NCI-H748 (cell line): ENCODE results near the gene GPD2.

Experiments
- DNase-seq: peaks from one replicate; lab custom pipeline; 2025; ENCODE audit not compliant: unreplicated experiment; lab: John Stamatoyannopoulos, UW

Gene GPD2

DNA sequence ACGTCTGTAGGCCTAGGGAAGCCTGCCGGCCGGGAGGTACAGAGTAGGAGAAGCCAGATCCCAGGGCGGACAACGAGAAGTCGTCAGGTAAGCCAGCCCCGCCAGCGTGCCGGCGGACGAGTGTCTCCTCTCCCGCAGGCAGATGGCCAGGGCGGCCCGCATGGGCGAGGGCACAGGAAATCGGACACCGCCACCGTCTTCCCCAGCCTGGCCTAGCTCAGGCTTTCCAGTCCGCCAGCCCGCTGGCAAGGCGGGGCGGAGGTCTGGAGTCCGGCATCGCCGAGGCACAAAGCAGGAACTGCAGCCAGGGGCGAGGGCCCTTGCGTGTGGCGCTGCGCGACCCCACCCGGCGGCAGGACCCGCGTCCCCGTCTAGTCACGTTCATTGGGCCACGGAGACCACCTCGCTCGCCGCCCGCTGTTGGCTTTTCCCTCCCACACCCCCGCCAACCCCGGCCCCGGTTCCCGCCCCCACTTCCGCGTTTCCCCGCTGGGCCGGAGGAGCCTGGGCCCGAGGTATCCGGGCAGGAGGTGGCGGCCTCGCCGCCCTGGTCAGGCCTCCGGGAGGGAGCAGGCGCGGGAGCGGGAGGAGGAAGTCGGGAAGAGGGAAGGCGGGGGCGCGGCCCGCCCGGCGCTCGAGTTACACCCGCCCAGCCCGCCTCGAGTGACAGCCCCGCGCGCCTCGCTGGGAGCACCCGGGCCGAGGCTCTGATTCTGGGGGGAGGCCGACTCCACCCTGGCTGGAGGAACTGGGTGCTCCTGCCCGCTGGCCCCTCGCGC, at the start of gene GPD2:
TSS of gene GPD2 (plus strand) at position 662 of the 779 bp plus-strand sequence. CDS start 39,727 bp downstream, outside the sequence.
- peak; percentile 92 for DNase-seq

DNA sequence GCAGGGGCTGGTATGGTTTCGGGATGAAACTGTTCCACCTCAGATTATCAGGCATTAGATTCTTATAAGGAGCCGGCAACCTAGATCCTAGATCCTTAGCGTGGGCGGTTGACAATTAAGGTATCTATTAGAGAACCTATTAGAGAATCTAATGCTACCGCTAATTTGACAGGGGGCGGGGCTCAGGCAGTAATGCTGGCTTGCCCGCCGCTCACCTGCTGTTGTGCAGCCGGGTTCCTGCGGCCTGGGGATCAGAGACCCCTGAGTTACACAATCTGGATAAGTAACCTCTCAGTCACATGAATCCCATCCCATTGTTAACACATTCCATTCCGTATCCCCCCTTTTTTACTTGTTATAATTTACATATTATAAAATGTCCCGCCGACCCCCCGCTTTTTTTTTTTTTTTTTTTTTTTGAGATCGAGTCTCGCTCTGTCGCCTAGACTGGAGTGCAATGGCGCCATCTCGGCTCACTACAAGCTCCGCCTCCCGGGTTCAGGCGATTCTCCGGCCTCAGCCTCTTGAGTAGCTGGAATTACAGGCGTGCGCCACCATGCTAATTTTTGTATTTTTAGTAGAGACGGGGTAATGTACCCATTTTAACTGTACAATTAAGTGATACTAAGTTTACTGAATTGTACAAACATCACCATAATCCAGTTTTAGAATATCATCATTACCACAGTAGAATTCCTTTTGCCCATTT, 42.0 kb upstream of the GPD2 start:
- DNase-seq: no peak

DNA sequence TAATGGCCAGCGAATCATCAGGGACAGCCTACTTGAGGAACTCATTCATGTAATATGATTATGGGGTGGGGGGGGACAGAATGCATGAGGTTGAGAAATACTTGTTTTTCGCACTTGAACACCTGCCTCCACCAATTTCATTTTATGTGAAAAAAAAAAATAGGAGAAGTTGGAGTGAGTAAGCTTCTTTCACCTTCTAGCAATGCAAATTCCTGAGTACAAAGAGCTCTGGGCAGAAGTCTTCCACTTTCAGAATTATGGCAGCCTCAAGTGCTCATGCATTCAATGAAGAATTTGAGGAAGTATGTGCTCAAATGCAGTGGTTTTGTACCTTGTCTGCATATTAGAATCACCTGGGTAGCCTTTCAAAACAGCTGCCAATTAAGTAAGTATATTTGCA, 40.1 kb upstream of the GPD2 start:
- no peak for DNase-seq

DNA sequence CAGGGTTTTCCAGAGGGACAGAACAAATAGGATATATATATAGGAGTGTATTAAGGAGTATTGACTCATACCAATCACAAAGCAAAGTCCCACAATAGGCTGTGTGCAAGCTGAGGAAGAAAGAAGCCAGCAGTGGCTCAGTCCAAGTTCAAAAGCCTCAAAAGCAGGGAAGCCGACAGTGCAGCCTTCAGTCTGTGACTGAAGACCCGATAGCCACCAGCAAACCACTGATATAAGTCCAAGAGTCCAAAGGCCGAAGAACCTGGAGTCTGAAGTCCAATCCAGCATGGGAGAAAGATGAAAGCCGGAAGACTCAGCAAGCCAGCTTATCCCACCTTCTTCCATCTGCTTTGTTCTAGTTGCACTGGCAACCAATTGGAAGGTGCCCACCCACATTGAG, 39.0 kb upstream of the GPD2 start:
- DNase-seq: no peak

DNA sequence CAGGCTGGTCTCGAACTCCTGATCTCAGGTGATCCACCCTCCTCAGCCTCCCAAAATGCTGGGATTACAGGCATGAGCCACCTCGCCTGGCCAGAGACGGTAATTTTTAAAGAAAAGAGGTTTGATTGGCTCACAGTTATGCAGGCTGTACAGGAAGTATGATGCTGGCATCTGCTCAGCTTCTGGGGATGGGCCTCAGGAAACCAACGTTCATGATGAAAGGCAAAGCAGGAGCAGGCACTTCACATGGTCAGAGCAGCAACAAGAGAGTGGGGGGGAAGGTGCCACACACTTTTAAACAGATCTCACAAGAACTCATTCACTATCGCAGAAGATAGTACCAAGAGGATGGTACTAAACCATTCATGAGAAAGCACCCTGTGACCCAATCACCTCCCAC, 38.0 kb upstream of the GPD2 start:
- no peak for DNase-seq

DNA sequence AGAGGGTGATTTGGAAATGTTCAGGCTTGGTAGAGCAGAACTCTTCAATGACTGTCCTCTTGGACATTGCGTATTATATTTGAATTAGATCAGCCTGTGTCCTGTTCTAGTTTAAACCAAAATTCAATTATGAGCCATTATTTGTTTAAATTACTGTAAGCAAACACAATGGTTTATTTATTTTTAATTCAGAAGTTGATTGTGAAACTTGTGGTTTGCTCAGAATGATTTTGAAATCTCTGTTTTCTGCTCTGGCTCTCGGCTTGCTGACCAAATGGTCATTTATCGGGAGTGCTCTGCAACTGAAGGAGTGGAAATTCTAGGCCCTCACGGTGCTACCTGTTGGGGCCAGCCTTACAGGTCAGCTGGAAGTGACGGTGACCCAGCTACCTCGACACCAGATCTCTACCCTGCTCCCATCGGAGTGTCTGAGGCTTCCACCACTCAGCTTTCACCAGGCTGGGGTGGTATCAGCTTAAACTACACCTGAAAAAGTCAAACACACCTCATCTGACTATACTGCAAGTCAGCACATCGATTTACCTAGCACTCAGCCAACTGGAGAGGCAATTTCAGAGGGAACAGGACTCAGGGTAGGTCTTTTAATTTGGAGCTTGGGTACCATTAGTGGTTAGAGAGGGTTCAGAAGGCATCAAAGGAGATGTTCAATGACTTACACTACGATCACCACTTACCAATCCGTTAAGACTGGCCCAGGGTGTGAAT, 36.8 kb upstream of the GPD2 start:
- DNase-seq: peak; percentile 66

DNA sequence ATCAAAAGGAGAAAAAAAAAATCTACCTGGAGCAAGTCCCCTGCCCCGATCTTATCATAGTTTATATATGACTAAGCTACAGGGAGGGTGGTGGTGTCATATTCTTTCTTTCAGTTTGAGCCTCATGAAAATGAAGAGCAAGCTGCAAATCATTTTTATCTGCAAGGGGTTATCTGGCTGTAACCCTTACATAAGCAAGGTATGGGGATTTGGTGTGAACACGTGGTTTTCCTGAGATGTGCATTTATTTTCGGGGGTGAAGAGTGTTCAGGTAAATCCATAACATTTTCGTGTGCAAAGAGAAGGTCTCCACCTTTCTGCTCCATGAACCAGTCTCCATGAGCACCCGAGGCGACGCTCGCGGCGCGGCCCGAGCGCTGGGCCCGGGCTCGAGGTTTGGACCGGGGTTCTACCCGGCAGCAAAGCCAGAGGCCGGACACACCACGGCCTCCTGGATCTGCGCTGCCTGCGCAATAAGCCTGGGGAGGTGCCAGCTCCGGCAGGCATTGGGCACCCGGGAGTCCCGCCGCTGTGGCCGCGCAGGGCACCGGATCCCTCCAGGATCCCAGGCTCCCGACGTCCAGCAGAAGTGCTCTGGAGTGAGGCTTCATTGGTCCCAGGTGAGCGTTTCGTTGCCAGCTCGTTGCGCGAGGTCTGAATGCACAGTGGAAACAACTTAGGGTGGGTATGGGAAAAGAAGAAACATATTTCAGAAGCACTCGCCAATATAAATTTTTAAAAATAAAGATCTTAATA, 36.1 kb upstream of the GPD2 start:
- DNase-seq: peak; percentile 89

DNA sequence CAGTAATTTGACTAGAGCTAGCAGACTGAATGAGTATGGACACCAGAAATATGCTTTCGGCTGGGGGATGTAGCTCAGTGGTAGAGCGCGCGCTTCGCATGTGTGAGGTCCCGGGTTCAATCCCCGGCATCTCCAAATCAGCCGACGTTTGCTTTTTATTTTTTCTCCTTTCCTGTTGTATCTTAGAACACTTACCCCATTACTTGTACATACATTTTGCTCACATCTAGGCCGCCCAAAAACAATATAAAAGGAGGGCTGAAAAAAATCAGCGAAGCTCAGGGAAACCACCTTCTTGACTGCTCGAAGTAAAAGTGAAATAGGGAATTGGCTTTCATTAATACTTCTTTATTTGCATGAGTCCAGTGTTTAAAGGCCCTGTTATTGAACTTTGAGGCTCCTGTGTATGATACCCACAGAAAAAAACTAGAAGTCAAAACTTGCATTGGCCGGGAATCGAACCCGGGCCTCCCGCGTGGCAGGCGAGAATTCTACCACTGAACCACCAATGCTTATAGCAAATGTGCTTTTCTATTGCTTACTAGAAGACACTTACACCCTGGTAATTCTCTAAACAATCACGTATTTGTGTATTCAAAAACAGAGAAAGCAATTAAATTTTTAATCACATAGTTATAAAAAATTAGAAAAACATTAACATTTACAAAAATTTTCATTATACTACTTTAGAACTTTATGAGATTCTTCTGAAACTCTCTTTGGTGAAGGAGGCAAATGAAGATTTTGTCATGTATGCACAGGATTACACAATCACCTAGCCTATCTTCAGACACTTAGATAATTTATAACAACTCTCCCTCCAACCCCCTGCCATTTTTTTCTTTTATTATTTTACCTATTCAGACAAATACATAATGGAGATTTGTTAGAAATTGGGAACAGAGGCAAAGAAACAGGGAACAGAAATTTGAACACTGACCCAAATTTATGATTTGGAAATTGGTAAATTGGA, 35.2 kb upstream of the GPD2 start:
- peak; percentile 84 for DNase-seq

DNA sequence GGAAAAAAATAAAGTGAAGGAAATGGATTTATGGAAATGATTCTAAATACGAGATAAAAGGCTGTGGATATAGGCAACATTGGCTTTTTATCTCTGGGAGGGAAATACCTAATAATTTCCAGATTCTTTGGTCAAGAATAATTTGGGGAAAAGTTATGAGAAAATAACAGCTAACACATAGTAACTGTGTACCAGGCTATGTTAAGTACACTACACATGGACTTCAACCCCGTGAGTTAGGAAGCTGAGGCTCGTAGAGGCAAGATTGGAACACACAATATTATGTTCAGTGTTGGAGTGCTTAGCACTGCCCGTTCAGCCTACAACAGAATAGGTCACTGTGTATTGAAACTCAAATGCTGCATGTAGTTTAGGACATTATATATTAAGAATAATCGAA, 34.3 kb upstream of the GPD2 start:
- no peak for DNase-seq

DNA sequence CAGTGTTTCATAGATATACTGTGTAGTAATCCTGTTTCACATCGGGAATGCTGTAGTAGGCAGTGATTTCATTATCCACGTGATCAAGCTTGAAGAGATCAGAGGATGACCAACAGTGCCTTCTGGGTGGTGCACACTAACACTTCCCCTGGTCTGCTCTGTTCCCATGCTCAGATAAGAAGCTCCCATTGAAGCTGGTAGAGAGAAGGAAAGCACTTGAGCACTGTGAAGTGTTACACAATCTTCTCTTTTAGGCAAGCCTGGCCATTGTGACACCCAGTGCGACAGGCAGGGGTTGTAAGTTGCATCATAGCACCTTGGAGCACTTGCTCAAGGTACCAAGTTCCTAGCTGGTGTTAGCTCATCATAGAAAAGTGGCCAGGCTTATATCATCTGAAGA, 30.6 kb upstream of the GPD2 start:
- DNase-seq: no peak

DNA sequence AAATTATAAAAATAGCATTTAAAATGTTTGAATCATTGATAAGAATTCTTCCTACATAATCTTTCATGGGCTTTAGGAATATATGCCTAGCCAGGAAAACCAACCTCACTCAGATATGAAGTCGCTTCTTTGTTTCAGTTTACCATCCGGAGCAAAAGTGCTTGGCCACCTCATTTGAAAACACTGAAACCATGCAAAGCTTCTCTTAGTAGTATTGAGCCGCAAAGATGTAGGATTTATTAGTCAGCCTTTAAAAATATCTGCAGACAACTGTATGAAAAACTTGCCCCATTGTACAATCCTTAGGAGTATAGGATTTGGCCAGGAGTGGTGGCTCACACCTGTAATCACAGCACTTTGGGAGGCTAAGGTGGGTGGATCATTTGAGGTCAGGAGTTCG, 24.3 kb upstream of the GPD2 start:
- DNase-seq: no peak

DNA sequence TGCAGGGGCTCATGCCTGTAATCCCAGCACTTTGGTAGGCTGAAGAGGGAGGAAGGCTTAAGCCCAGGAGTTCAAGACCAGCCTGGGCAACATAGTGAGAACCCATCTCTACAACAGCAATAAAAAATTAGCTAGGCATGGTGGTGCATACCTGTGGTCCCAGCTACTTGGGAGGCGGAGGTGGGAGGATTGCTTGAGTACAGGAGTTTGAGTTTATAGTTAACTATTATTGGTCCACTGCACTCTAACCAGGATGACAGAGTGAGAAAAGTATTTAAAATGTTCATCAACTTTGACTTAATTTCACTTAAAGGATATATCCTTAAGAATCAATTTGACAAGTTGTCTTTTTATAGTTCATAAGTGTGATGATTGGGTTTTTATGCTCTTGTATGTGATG, 14.3 kb upstream of the GPD2 start:
- no peak for DNase-seq

DNA sequence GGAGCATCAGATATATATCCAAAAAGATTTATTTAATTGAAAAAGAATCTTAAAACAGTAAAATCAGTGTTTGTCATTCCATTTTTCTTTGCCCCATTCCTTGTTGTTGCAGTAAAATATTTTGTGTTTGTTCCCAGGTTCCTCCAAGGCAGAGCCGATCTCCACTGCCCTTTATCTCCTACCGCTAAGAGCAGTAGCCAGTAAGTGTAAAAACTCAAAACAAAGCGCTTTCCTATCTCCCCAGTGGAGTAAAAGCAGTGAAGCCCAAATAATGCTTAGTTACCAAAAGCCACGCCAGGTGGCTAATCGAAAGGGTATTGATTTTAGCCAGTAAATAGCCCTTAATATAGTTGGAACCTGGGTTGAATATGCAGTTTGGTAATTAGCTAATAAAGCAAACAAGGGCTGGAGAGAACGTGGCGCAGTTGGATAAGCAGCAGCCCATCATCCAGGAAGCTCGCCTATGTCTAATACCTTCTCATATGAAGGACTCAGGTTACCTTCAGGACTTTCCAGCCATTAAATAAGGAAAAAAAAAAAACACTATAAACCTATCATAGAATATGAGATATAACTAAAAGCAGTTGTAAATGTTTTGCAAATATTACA, 12.4 kb upstream of the GPD2 start:
- DNase-seq: peak; percentile 89

DNA sequence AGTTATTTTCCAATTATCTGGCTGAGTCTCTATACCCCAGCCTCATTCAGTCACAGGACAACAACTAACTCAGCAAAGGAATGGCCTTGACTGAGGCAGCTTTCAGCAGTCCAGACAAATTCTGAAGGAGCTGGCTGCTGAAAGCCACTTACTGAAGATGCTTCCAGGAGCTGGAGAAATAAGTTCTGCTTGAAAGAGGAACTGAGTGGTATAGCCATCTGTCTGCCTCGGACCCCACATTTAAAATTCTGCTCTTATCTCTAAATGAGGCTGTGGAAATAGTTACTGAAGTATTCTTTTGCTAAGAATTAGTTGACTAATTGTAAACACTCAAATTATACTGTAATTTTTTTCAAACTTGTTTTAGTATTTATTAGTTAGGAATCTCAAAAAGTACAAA, 9.1 kb upstream of the GPD2 start:
- DNase-seq: no peak

DNA sequence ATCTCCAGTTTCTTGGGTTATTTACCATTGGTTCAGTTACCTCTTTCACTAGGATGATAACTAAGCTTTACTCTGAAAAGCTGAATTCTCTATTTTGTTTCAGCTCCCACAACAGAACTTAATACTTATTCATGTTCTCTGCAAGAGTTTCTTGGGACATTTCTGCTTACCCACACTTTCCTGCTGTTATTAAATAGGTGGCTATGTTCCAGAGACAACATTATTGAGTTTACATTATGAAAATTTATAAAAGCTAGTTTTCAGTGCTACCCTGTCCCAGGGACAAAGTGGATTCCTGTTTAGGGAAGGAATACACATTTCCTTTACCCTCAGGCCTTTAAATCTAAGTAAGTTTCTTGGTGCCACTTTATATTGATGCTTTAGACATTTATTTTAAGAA, 7.0 kb upstream of the GPD2 start:
- DNase-seq: no peak

DNA sequence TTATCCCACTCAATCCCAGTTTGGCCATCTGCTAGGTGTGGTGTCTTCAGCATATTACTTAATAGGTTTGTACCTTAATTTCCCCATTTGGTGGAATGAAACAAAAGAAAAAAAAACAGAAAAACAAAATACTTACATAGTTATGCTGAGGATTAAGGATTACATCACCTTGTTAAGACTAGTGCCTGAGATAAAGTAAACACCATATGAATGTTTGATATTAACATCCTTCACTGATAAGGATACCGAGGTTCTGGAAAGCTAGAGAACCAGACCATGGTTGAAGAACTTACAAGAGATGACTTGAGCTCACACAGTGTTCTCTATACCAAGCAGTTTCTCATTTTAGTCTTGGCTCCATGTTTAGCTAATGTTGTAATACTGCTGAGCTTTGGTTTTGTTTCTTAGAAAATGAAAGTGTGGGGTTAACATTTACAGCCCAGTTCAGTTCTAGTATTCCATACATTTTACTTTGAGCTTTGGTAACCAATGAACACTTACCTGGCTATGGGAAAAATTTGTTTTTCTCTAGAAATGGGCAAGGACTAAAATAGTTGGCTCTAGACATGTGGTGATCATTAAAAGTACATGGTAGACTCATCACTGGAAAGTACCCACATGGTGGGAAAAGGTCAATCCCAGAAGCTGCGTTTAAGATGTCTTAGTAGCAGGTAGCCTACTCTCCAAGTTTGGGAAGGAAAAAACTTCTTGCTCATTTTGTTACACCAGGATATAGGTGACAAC, 5.8 kb upstream of the GPD2 start:
- DNase-seq: no peak

DNA sequence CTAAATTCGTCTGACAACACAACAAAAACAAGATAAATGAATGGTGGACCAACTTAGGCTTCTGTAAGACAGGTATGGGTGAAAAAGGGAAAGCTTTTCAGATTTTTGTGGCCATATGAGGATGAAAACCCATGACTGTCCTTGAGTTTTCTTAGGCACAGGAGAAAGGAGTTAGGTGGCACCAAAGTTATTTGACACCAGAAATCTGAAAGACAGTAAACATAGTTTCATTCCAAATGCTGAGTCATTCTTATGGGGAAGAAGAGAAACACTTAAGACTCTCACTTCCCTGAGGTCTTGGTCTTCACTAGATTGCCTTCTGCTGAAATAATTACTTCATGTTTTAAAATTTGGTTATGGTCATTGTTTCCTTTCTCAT, 5.2 kb upstream of the GPD2 start:
- no peak for DNase-seq

DNA sequence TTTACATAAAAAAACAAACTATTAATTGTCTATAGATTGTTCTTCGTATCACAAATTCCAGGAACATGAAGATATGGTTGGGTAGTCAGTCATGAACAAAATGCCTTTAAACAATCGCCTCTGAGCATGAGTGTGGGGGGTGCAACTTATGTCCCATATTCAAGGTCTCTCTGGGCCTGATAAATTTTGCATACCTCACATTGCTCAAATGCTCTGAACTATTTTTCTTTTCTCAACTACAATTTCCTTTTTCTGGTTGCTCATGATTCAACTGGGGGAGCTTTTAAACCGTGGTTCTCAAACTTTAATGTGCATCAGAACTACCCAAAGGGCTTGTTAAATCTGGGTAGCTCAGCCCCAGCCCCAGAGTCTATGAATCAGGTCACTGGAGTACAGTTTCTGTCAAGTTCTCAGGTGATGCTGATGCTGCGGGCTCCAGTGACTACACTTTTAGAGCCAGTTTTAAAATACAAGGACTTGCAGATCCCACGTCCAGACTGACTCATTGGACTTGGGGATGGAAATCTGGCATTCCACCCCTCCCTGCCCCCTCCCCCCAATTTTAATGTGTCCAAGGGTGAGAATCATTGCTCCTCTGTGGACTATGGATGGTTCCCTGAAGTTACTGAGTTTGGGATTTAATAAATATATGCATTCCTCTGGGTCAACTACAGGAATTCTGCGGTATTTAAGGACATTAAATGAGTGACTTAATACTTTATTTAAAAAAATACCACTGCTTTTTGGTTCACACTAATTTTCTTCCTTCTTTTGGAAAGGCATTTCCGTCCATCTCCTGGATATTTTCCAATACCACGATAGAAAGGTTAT, 1.5 kb upstream of the GPD2 start:
- DNase-seq: no peak
